Lower leg skin (tissue), 3 donors: Measurements from ENCODE around the gene PHLDB3.

ENCODE experiments used
- POLR2A ChIP-seq, 2 donors: fragments of 450-650 bp; IDR thresholded peaks; one replicate each; pipeline ENCODE4 v1.6.1; 2016 to 2017; ENCODE audit warnings: antibody characterized with exemption in 2 of 2, mild to moderate bottlenecking in 1 of 2, moderate library complexity in 1 of 2
- TF ChIP-seq, protein P1 (sequence below), 3 donors: fragments of 450-650 bp; IDR thresholded peaks; one replicate each; pipeline ENCODE4 v1.5.1; 2016; ENCODE audit warnings: antibody characterized with exemption in 3 of 3, mild to moderate bottlenecking in 3 of 3, moderate library complexity in 2 of 3

- no peak for TF ChIP-seq POLR2A (IDR thresholded peaks at IDR 0.05)
- TF ChIP-seq, protein P1, sequence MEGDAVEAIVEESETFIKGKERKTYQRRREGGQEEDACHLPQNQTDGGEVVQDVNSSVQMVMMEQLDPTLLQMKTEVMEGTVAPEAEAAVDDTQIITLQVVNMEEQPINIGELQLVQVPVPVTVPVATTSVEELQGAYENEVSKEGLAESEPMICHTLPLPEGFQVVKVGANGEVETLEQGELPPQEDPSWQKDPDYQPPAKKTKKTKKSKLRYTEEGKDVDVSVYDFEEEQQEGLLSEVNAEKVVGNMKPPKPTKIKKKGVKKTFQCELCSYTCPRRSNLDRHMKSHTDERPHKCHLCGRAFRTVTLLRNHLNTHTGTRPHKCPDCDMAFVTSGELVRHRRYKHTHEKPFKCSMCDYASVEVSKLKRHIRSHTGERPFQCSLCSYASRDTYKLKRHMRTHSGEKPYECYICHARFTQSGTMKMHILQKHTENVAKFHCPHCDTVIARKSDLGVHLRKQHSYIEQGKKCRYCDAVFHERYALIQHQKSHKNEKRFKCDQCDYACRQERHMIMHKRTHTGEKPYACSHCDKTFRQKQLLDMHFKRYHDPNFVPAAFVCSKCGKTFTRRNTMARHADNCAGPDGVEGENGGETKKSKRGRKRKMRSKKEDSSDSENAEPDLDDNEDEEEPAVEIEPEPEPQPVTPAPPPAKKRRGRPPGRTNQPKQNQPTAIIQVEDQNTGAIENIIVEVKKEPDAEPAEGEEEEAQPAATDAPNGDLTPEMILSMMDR (IDR thresholded peaks at IDR 0.05): no peak
Observed at GRCh38 chr19:43447655-43448054, 56.9 kb downstream of the PHLDB3 start.
